Right lobe of liver (tissue), 4 donors: ENCODE measurements around the gene PRKG2.

Experiments used
- CTCF ChIP-seq, 4 donors: fragments of 200-600 bp in 3 of 4; fragments of 450-650 bp in 1 of 4; IDR thresholded peaks; one replicate each; pipeline versions ENCODE4 v1.5.1 to v1.8.0; 2016 to 2022; ENCODE audit warnings: antibody characterized with exemption in 4 of 4, mild to moderate bottlenecking in 2 of 4
- POLR2A ChIP-seq: fragments of 450-650 bp; IDR thresholded peaks from one replicate; pipeline ENCODE4 v1.6.1; 2017; ENCODE audit warnings: antibody characterized with exemption, mild to moderate bottlenecking
- donor health status: DM: no; HTN: no; CAD: no.
- donor health status: DM: no; HTN: no; CAD: no.
- donor health status: DM: no; HTN: yes; CAD: no.

GRCh38 chr4:81227138-81227537 is 12.1 kb upstream of the PRKG2 start:
- TF ChIP-seq CTCF (IDR thresholded peaks at IDR 0.05) (no peak), POLR2A (no peak)
